ENCODE measurements around the gene RADIL.

RADIL gene

DNA sequence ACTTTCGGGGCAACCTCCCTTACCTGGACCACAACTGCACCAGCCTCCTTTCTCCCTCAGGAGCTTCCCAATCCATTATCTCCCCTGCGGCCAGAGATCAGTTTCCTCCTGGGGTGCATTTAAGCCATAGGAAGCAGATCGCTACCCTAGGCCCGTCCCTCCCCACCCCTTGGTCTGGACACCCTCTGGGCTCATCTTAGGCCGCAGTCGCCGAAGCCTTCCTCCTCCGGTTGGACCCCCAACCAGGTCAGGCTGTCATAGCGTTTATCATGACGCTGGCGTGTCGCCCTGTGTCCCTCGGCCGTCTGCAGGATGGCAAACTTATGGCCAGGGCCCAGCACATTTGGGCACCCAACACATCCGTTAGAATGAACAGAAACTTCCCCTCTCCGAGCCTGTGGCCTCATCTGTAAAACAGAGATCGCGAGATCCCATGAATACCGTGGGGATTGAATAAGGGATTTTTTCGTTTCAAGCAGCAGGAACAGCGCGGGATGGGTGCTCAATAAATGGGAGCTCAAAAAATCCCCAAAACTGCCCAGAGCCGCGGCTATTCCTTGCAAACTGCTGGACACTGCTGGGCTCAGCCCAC lies 108.8 kb downstream of the RADIL start:
- TF ChIP-seq, protein P1, sequence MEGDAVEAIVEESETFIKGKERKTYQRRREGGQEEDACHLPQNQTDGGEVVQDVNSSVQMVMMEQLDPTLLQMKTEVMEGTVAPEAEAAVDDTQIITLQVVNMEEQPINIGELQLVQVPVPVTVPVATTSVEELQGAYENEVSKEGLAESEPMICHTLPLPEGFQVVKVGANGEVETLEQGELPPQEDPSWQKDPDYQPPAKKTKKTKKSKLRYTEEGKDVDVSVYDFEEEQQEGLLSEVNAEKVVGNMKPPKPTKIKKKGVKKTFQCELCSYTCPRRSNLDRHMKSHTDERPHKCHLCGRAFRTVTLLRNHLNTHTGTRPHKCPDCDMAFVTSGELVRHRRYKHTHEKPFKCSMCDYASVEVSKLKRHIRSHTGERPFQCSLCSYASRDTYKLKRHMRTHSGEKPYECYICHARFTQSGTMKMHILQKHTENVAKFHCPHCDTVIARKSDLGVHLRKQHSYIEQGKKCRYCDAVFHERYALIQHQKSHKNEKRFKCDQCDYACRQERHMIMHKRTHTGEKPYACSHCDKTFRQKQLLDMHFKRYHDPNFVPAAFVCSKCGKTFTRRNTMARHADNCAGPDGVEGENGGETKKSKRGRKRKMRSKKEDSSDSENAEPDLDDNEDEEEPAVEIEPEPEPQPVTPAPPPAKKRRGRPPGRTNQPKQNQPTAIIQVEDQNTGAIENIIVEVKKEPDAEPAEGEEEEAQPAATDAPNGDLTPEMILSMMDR (IDR thresholded peaks at IDR 0.05) = no peak

DNA sequence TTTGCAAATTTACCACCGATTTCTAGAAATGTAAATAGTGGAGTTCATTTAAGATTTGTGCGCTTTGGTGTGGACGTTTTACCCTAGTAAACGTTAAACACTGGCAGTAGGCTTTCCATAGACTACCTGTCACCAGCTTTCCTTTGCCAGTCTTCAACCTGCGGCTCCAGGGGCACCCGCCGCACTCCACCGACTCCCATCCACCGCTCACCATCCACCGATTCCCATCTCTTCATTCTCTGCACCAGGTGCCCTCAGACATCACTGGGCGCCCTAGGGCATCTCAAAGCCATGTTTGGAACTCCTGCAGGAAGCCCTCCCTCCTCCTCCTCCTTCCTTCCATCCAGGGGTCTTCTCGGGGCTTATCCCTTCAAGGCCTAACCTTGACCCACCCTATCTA lies 109.5 kb downstream of the RADIL start:
- TF ChIP-seq, protein P1 (IDR thresholded peaks at IDR 0.05) = no peak

DNA sequence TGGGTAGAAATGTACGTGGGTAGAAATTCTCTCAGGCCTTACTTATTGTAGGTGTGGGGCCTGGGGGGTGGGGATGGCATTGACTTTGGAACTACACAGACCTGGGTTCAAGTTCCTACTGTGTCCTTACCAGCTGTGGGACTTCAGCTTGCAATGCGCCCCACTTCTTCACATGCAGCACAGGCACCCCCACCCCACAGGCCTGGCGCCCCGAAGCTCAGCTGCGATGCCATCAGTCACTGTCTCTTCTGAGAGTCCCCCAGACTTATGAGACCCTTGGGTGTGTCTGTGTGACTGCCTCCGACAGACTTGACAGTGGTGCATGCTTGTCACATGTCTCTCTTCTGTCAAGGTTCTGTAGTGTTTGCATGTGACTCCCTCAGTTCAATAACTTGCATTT lies 111.2 kb downstream of the RADIL start:
- TF ChIP-seq, protein P1 (IDR thresholded peaks at IDR 0.05) = no peak

DNA sequence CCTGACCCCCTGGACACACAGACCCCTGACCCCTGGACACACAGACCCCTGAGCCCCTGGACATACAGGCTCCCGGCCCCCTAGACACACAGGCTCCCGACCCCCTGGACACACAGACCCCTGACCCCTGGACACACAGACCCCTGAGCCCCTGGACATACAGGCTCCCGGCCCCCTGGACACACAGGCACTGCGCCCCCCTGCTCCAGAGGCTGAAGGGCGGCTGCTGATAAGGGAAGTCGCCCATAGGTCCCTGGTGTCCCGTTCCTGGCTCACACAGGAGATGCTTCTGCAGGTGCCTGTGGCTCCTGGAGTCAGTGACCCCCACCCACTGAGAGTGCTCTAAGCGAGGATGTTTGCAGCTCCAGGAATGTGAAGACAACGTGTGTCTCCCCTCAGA lies 111.8 kb downstream of the RADIL start:
- TF ChIP-seq, protein P1 (IDR thresholded peaks at IDR 0.05) = no peak

DNA sequence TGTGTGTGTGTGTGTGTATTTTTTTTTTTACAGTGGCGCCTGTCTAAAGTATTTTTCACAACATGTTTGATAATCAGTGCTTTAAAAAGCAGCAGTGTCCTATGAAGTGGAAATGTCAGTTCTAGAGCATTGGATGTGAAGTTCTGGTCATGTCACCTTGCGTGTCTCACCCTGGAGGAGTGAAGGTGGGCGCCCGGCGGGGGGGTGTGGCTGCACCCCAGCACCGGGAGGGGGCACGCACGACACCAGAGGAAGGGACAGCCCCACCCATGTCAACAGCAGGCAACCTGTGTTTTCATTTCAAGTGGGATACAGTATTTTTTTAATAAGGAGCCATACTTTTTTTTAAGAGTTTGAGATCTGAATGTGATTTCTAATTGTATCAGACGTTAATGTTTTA lies 112.6 kb downstream of the RADIL start:
- TF ChIP-seq, protein P1 (IDR thresholded peaks at IDR 0.05) = no peak

DNA sequence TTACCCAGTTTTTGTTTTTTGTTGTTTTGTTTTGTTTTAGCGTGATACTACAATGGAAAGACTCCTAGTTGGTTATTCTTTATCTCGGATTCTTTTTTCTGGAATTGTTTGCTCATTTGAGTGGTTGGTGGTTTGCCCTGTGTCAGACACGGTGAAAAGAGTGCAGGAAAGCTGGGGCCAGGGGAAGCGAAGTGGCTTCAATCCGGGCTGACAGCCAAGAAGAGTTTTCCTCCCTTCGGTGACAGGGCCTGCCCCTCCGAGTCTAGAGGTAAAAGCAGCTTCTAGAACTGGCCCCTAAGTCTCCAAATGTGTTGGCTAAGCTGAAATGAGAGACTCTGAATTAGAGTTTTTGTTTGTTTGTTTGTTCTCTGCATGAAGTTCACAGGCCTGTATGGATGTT lies 113.8 kb downstream of the RADIL start:
- TF ChIP-seq, protein P1 (IDR thresholded peaks at IDR 0.05) = no peak

DNA sequence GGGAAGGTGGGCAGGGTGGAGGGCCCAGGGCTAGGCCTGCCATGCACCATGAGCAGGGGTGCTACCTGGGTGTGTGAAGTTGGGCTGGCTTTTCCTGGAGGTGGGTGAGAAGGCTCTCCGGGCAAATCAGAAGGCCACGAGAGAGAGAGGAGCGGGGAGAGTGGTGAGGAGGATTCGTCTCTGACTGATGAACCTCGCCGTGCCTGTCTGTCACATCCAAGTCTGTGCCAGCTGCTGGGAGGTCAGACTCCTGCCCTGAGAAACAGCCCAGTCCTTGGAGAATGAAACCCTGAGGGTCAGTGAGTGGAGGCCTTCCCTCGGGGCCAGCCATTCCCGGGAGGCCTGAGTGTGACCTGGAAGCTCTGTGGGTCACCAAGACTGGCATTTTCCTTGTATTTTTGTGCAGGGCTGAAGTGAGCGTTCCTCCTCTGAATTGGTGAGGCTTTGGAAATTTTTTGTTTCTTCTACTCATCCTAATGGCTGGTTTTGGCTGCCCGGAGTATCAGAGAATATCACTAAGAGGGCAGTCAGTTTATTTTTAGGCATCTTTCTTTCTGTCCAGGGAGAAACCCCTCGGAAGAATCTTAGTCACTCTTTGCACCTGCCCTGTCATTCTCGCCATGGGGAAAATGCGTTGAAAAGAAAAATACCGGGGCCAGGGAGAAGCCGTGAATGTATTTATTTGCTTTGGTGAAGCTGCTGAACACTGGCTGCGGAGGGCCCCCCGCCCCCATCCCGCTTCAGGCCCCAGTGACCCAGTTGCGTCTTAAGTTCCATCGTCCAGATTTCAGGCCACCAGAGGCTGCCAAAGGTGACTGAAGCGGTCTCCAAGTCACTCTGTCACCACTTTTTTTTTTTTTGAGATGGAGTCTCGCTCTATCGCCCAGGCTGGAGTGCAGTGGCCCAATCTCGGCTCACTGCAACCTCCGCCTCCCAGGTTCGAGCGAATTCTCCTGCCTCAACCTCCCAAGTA lies 114.6 kb downstream of the RADIL start:
- TF ChIP-seq, protein P1 (IDR thresholded peaks at IDR 0.05) = no peak

Measured in LNCAP (cell line).